HL-60 (cell line): ENCODE measurements around the gene ZFYVE19.

Source experiments
- CTCF ChIP-seq: IDR thresholded peaks from one replicate; pipeline ENCODE4 v1.5.1; 2011; ENCODE audit warnings: low read length, control low read depth, inconsistent platforms; ENCODE audit not compliant: insufficient read depth
- GABPA ChIP-seq: IDR thresholded peaks from 2 replicates; pipeline ENCODE4 v1.6.1; 2012; ENCODE audit warnings: low read depth
- POLR2AphosphoS5 ChIP-seq: IDR thresholded peaks from 2 replicates; pipeline ENCODE4 v1.6.1; 2012; ENCODE audit warnings: low read depth
- REST ChIP-seq: IDR thresholded peaks from 2 replicates; pipeline ENCODE4 v1.6.1; 2012; ENCODE audit warnings: low read depth; ENCODE audit not compliant: insufficient replicate concordance

- TF ChIP-seq CTCF (no peak), GABPA (no peak), POLR2AphosphoS5 (no peak), REST (no peak)
Measured at GRCh38 chr15:40826423-40827075, 19.7 kb downstream of the ZFYVE19 start.
